Activated CD4-positive, alpha-beta T cell treated with anti-CD3 and anti-CD28 coated beads, Interleukin-2, amount 50 U/mL, for 48 hours (primary cell): Measurements from ENCODE around the gene INPP5B.
A peak's percentile ranks its signal among the peaks of the same experiment; 100 is the strongest.
"Not testable (repeated sequence)": the region's sequence is repeated elsewhere in the genome, so short reads cannot be mapped to it uniquely, and the experiment has no call there.

Experiments
- DNase-seq, 2 experiments: peaks; one replicate each; pipeline ENCODE4 v3.0.0-alpha.2; 2020

The INPP5B gene

DNA sequence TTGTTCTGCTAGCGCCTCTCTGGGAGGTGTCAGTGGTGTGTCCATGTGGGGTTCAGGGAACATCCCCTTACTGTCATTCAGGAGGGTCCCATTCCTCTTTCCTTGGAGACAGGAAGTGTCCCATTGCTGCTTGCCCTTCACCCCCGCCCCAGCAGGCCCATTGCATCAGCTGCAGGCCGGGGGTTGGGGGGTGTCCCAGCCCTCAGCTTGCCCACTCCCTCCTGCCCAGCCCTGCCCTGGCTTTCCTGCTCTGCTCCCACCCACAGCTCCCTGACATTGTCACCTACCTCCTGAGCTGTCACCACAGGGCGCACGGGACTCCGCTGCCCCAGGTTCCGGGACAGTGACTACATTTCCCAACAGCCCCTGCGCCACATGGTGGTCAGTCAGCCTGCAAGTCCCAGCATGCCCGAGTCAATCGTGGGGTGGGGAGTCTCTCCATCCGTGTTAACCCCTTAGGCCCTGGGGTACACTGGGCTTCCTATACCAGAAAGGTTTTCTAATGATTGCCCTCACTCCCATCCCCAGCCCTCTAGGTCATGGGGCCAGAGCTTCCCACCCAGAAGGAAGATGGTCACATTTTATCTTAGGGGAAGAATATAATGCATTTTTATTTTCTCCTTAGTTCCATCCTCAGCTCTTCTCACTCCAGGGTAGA, at the start of gene INPP5B:
Gene INPP5B (minus strand): TSS at position 351 of the 658 bp plus-strand sequence. CDS start 745 bp downstream, outside the sequence.
- peak; percentile 73 to 79 for DNase-seq

DNA sequence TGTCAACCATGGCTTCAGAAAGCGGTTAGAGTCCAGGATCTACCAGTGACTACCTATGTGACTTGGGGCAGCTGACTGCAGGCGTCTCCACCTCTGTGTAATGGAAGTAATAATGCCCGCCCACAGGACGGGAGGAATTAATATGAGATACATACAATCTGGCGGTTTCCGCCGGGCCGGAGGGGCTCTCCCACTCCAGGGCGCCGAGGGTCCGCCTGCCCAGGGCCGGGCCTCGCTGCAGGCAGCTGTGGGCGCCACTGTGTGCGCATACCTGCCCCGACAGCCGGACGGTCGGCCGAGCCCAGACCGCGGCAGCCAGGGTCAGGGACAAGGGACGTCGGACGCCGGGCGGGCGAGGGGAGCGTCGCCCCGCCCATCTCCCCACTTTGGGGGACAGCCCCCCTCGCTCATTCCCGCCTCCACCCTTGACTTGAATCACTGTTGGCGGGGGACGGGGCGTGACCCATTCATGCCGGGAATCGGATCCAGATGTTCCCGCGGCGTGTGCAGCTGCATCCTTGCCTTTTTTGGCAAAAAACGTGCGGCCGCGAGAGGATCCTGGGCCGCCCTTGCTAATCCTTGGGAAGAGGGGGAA, 49.0 kb upstream of the INPP5B start:
- peak; percentile 65 to 72 for DNase-seq

DNA sequence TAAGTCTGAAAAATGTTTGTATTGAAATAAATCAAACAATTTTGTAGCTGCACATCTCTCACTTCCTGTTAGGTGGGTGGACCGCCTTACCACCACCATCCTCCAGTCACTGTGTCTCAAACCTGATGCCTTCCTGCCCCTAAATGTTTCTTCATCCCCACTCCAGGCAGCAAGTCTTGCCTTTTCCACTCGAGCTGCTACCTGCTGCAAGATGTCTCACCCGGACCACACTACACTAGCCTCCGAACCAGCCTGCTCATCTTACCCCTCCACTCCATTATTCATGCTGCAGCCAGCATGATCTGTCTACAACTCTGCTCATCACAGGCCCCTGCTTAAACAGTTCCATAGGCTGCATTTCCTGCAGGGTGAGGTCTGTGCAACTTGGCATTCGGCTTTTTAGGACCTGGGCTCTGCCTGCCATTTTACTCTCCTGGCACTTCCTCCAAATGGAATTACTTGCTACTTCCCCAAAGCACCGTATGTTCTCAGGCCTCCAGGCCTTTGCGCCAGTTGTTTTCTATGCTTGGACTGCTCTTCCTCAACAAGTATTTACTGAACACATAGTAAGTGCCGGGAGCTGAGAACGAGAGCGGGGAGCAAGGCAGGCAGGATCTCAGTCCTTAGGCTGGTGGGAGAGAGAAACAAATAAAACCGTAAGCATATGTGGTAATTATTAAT, 48.2 kb upstream of the INPP5B start:
- DNase-seq = no peak

DNA sequence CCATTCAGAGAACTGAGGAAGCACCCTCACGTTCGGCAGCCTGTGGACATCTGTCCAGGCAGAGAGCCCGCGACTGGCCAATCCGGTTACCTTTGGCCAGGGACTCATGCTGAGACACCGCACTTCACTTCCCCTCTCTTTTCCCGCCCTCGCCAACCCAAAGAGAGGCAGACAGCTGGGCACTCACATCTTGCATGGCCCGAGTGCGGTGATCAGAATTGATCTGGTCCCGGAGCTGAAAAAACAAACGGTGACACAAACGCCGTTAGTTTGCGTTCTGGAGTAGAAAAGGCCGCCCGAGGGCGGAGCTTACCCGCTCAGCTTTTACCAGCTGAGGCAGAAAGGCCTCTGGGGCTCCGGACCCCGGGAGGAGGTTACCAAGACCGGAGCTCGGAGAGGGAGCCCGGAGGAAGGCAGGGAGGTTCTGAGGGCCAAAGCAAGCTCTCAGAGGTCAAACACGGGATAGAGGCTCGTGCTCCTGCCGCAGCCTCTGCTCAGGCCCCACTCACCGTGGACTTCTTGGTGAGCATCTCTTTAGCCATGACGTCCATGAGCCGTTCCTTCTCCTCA, 42.6 kb upstream of the INPP5B start:
- peak; percentile 41 to 49 for DNase-seq

DNA sequence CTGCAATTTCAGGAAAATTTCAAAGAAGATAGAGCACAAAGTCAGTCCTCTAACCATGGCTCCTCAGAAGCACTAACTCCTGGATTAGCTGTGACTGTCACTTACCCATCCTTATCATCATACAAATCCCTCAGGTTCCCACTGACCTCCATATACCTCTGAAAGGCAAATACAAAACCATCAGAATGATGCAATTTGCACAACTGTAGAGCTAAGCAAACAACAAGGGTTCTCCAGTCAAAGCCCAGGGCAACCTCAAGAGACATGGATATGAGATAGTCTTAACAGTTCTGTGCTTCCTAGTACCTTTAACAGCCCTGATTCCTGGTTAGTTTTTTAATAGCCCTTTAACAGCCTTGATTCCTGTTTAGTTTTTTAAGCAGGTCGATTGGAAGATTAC, 40.8 kb upstream of the INPP5B start:
- no peak for DNase-seq

DNA sequence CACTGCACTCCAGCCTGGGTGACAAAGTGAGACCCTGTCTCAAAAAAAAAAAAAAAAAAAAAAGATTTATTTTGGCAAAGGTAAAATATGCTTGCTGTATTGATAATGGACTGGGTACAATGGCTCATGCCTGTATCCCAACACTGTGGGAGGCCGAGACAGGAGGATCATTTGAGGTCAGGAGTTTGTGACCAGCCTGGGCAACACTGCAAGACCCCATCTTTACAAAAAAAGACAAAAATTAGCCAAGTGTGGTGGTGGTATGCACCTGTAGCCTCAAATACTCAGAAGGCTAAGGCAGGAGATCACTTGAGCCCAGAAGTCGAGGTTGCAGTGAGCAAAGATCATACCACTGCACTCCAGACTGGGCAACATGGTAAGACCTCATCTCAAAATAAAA, 36.7 kb upstream of the INPP5B start:
- no peak for DNase-seq

DNA sequence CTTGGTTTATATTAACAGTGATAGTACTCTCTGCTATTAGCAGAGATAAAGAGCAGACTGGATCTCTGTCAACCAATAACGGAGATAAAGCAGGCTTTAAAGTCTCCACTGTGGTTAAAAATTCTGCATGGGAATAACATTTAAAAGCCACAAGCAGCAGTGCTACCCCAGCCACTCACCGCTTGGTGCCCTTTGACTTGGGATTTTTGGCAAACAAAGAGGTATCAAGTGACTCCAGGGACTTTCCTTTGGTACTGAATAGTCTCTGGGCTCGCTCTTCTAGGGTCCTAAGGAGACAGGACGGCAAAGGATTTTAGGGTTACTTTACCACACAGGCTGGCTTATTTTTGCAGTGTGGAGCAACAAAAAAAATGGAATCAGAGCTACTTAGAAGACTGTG, 31.7 kb upstream of the INPP5B start:
- DNase-seq = no peak

DNA sequence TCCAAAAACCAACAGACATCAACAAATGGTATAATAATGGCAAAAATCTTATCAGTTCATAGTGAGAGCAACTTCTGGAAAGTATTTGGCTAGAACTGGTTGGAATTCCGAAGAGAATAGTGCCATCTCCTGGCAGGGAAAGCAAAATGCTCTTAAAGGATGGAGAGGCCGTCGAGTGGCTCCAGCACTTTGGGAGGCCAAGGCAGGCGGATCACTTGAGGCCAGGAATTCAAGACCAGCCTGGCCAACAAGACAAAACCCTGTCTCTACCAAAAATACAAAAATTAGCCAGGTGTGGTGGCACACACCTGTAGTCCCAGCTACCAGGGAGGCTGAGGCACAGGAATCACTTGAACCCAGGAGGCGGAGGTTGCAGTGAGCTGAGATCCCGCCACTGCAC, 28.2 kb upstream of the INPP5B start:
- not testable (repeated sequence) for DNase-seq

DNA sequence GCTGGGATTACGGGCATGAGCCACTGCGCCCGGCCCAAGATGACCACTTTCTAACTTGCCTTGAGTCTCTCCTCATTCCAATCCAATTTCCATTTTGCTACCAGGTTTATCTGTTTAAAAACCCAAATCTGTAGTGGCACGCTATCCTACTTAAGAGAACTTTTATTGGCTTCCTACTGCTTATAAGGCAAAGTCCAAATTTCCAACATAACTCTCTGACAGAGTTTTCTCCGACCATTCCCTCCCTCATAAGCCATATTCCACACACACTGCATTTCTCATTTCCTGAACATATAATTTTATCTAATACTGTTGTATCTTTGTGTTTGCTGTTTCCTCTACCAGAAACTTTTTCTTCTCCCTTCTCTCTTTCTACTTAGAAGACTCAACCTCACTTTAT, 27.7 kb upstream of the INPP5B start:
- no peak for DNase-seq

DNA sequence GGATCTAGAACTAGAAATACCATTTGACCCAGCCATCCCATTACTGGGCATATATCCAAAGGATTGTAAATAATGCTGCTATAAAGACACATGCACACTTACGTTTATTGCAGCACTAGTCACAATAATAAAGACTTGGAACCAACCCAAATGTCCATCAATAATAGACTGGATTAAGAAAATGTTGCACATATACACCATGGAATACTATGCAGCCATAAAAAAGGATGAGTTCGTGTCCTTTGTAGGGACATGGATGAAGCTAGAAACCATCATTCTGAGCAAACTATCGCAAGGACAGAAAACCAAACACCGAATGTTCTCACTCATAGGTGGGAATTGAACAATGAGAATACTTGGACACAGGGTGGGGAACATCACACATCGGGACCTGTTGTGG, 26.8 kb upstream of the INPP5B start:
- DNase-seq = not testable (repeated sequence)

DNA sequence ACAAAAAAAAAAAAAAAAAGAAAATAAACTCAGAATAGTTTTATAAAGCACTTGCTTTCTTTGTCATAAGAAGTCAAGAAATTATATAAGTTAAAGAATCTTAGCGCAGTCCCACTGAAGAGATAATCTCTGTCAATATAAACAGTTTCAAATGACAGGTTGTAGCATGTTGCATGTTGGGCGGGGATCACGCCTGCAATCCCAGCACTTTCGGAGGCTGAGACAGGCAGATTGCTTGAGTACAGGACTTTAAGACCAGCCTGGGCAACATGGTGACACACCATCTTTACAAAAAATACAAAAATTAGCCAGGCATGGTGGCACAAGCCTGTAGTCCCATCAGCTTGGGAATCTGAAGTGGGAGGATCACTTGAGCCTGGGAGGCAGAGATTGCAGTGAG, 18.4 kb upstream of the INPP5B start:
- DNase-seq = no peak

DNA sequence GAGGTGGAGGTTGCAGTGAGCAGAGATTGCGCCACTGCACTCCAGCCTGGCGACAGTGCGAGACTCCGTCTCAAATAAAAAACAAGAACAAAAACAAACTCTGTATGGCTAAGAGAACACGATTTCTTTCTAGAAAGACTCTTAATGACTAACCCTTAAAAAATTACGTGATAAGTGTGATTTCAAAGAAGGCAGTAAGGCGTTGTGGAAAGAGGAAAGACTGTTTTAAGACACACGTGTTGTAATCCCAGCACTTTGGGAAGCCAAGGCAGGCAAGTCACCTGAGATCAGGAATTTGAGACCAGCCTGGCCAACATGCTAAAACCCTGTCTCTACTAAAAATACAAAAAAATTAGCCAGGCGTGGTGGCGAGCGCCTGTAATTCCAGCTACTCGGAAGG, 17.3 kb upstream of the INPP5B start:
- not testable (repeated sequence) for DNase-seq

DNA sequence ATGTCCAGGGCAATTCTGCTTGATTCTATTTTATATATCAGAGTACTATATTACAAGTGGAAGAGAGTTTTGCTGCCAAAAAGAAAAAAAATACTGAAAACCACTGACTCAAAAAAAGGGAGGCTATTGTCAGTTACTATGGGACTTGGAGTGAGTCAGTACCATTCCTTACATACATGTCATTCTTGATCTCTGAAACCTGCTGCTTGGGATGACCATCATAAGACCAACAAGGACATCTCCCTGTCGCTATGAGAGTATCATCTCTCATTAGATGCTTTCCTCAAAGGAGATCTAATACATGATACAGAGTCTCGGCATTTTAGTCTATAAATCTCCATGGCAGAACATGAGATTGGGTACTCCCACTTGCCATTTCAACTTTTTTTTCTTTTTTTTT, 11.8 kb upstream of the INPP5B start:
- DNase-seq = no peak

DNA sequence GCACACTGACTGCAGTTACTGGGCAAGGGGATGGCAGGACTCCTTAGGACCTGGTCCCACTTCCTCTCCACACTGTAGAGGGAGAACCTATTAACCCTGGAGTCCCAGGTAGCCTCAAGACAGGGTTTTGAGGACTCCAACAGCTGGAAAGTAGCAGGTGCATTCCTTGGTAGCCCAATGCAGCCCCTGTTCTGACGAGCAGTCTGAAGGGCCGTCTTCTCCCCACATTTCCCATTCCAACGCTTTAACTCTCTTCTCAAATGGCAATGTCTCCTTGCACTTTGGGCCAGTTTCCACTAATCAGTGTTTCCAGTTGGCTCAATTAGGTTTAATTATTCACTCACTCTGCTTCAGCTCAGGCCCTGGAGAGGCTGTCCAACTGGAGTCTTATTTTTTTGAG, 8.8 kb upstream of the INPP5B start:
- no peak for DNase-seq

DNA sequence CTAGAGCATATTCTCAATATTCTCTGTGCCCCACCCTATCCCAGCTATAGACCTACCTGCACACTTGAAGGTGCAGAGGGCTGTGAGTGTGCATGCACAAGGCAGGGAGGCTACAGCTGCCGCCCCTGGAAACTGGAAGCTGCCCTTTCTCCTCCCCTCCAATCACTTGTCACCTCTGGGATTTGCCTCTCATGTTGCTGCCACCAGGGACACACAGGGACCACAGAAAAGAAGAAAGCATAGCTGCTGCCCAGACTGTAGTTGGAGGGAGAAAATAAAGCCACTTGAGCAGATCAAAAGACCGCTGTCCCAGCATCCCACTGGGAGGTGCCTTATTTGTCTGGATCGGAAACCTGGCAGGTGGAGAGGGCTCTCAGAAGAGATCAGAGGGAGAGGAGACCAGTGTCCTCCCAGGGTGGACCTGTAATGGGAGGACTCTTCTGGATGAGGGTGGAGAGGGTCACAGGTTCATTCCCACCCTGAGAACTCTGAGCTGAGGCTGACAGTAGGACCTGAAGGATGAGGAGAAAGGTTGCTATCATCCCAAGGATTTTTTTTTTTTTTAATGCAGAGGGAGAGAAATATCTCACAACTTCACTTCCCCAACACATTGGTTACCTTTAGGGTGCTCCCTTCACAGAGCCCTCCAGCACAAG, 7.6 kb upstream of the INPP5B start:
- no peak for DNase-seq

DNA sequence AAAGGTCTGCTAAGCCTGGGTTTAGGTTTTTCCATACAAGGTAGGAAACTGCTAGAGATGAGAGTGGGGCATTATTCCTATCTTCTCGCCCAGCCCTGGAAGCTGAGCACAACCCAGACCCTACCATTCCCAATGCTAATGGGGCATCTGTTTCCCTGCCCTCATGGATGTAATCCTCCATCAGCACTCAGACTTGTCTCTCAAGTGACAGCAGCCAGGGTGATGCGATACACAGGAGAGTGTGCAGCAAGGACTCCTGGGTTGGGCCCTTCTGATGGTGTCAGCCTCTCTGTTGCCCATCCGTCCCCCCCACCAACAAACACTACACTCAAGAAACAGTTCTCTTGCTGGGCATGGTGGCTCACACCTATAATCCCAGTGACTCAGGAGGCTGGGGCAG, 5.9 kb upstream of the INPP5B start:
- DNase-seq = no peak

DNA sequence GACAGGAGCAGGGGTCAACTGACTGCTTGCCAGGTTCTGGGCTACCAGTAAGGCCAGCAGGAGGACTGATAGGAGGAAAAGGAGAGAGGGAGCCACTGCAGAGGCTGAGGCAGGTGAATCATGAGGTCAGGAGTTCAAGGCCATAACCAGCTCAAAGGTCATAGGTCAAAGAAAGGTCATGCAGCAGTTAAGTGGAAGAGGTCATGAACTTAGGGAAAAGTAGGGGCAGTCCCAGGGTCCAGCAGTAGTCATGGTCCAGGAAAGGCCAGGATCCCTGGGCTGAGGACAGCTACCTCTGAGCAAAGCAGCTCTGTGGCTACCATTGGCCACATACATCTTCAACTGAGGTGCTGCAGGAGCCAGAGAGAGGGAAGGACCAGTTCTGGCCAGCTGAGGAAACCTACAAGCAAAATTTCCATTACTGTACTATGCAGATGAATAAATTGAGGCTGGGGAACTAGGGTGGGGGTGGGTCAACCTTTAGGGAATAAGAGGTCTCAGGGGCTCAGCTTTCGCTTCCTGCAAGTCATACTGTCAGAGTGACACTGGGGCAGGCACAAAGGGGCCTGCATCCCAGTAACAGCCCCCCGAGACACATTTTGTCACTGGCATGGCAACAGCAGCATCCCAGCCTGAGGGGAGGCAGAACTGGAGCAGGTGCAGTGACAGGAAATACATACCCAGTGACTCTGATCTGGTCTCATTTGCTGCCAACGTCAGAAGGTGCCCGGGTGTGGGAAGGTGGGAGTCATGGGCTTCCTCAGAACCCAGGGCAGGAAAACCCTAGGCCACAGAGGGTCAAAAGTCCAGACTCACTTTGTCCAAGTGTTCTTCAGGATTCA, 5.2 kb upstream of the INPP5B start:
- DNase-seq = no peak

DNA sequence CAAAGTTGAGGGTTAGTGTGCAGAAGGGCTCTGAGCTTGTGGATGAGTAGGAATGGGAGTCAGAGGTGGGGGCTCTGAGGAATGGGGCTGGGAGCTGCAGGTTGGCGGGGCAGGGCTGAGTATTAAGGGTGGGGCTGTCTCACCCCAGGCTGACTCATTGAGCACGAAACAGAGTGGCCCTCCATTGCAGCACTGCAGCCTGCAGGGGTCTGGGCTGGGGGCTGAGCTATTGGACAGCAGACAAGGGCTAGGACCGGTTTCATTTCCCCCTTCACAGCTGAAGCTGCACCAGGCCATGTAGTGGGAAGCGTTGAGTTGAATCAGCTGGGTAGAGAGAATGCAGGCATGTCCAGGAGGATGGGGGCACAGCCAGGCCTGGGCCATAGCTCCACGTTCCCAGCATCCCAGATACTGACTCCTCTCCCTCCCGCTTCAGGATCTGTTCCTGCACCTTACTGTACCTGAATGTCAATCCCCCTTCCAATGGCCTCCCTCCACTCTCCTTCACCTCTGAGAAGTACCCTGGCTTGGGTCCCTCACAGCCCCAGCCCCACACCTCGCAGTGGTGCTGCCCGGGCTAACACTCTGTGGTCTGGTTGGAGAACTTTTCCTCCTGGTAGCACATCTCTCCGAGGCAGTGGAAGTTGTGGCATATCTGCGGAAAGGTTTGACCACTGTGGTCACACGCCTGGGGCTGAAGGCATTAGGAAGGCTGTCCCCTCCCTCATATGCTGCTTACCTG, 4.4 kb upstream of the INPP5B start:
- DNase-seq = no peak

DNA sequence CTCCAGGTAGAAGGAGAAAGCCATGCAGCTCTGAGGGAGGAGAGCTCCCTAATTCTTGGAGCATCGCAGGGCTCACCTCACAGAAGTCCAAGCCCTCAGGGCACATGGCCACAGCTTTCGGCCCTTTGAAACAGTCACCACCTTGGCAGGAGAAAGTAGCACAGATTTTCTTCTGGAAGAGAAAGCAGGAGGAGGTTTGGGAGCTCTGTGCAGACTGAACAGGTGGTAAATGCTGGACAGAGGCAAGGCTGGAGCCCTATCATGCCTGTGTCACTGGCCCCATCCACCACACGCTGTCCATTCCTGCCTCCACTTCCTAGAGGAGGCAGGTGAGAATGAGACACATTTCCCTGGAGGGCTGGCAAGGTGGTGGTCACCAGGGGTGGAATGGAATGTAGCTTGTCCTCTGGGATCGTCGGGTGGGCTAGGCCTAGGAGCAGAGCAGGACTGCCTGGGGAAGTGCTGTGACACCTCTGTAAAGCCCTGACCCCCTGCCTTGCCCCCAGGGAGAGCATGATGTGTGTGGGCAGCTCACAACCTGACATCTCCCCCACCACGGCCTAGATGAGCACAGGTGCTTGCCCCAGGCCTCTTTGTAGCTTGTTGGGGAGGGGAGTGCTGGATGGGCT, 2.8 kb upstream of the INPP5B start:
- DNase-seq = no peak

DNA sequence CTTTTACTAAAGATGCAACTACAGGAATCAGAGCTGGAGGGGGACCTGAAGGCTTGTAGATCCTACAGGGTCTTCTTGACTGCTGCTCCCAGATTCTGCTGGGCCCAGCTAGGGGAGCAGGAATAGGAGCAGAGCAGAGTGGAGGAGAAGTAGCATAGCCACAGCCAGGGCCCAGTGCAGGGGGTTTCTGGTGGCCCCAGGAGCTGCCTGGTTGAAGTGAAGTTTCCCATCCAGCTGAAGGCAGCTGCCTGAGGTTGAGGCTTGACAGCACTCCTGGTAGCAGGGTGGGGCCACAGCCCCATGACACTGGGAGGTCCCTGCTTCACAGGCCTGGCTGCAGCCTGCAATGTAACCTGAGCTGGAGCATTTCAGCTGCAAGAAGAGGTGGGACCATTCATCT, 2.0 kb upstream of the INPP5B start:
- no peak for DNase-seq

DNA sequence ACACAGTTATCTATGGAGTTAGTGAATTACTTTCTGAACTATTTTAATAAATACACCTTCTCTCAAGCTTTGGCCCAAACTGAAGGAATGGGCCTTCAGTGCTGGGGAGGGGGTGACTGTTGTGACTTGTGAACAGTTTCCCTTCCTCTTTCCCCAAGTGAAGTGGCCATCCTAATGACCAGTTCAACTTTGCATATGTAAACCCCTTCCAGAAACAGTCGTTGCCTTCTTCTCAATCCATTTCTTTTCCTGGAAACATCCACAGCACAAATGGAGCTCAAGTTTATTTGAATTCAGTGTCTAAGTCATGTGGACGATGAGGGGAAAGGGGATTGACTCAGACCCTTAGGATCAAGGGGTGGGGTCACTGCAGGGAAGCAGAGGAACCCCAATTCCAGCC, 1.3 kb upstream of the INPP5B start:
- DNase-seq = no peak
